ENCODE results near the gene SCGB3A1.

The SCGB3A1 gene

GRCh38 chr5:180591311-180591887 lies at the start of gene SCGB3A1:
Gene SCGB3A1 (minus strand): TSS chr5:180591499. CDS start chr5:180591462, 37 bp downstream.
- H3K4me3 ChIP-seq (ENCODE audit: low read depth, low read length) = peak within 1 kb of the TSS; percentile 67

GRCh38 chr5:180640611-180640860 lies 49.2 kb upstream of the SCGB3A1 start:
- no peak overlapping the region for H3K4me3 ChIP-seq (ENCODE audit: low read depth, low read length)
- H3K9me3 ChIP-seq (ENCODE audit: control insufficient read depth, insufficient read depth, low read depth, low read length) = no peaks in the 10 kb centered on the region
- H3K4me1 ChIP-seq (ENCODE audit: control insufficient read depth, insufficient read depth, low read length) = no peaks in the 10 kb centered on the region
- no peaks in the 10 kb centered on the region for H3K36me3 ChIP-seq (ENCODE audit: control insufficient read depth, insufficient read depth, low read length)
- H3K27me3 ChIP-seq (ENCODE audit: control insufficient read depth, insufficient read depth, low read length) = peaks cover 6% of the 10 kb centered on the region; the same call in 1 of the 2 replicates
- no peak overlapping the region for H3K27ac ChIP-seq (ENCODE audit: low read depth, low read length)
- H3K9ac ChIP-seq (ENCODE audit: low read length) = no peak overlapping the region

More at GRCh38 chr5:180591311-180591887, at the start of gene SCGB3A1:
- H3K36me3 ChIP-seq (ENCODE audit: control insufficient read depth, insufficient read depth, low read length) = no peaks in the 10 kb centered on the region
- H3K27ac ChIP-seq (ENCODE audit: low read depth, low read length) = no peak within 1 kb of the TSS
- H3K9me3 ChIP-seq (ENCODE audit: control insufficient read depth, insufficient read depth, low read depth, low read length) = no peaks in the 10 kb centered on the region
- no peak within 1 kb of the TSS for H3K9ac ChIP-seq (ENCODE audit: low read length)
- H3K27me3 ChIP-seq (ENCODE audit: control insufficient read depth, insufficient read depth, low read length) = peaks cover 75% of the 10 kb centered on the region
- H3K4me1 ChIP-seq (ENCODE audit: control insufficient read depth, insufficient read depth, low read length) = no peaks in the 10 kb centered on the region

GRCh38 chr5:180639741-180640610 lies 48.7 kb upstream of the SCGB3A1 start:
- Histone ChIP-seq H3K4me1 (ENCODE audit: control insufficient read depth, insufficient read depth, low read length) (no peaks in the 10 kb centered on the region), H3K9me3 (ENCODE audit: control insufficient read depth, insufficient read depth, low read depth, low read length) (no peaks in the 10 kb centered on the region), H3K27ac (ENCODE audit: low read depth, low read length) (no peak overlapping the region), H3K27me3 (ENCODE audit: control insufficient read depth, insufficient read depth, low read length) (peaks cover under 1% of the 10 kb centered on the region; the same call in 1 of the 2 replicates), H3K36me3 (ENCODE audit: control insufficient read depth, insufficient read depth, low read length) (no peaks in the 10 kb centered on the region), H3K9ac (ENCODE audit: low read length) (no peak overlapping the region), H3K4me3 (ENCODE audit: low read depth, low read length) (no peak overlapping the region)

- Histone ChIP-seq H3K9ac (ENCODE audit: low read length) (no peak overlapping the region), H3K4me3 (ENCODE audit: low read depth, low read length) (no peak overlapping the region), H3K4me1 (ENCODE audit: control insufficient read depth, insufficient read depth, low read length) (no peaks in the 10 kb centered on the region), H3K36me3 (ENCODE audit: control insufficient read depth, insufficient read depth, low read length) (no peaks in the 10 kb centered on the region), H3K27ac (ENCODE audit: low read depth, low read length) (no peak overlapping the region), H3K27me3 (ENCODE audit: control insufficient read depth, insufficient read depth, low read length) (no peaks in the 10 kb centered on the region; the same call in 1 of the 2 replicates), H3K9me3 (ENCODE audit: control insufficient read depth, insufficient read depth, low read depth, low read length) (no peaks in the 10 kb centered on the region)
These were observed 48.0 kb upstream of the SCGB3A1 start for GRCh38 chr5:180639287-180639686.

DNA sequence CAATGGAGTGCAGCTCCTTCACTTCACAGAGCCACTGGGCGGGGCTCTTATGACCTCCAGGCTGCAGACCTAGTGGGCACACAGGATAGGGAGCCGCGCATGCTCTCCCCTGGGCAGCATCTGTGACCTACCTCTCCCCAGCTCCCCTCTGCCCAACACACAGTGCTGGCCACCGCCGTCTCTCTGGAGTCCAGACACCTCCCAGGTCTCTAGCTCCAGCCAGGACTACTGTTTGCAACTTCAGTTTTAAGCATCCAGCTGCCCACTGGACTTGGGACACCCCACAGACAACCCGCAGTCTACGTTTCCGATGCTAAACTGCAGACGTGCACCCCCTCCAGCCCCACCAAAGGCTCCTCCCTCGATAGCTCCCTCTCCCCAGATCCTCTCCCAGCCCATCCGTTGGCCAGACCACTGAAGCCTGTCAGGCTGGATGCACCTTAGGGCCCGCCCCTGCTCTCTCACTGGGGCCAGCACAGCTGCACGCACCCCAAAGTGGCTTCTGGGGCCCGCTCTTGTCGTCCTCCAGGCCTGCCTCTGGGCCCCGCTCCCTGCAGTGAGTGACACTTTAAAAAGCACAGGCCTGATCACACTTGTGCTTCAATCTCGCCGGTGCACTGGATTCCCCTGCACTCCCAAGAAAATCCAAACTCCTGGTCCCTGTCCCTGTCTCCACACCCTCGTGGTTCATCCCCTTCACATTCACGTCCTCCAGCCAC lies 46.8 kb upstream of the SCGB3A1 start:
- H3K36me3 ChIP-seq (ENCODE audit: control insufficient read depth, insufficient read depth, low read length) = no peaks in the 10 kb centered on the region
- H3K9ac ChIP-seq (ENCODE audit: low read length) = no peak overlapping the region
- no peak overlapping the region for H3K27ac ChIP-seq (ENCODE audit: low read depth, low read length)
- no peaks in the 10 kb centered on the region for H3K27me3 ChIP-seq (ENCODE audit: control insufficient read depth, insufficient read depth, low read length)
- H3K4me3 ChIP-seq (ENCODE audit: low read depth, low read length) = no peak overlapping the region
- H3K4me1 ChIP-seq (ENCODE audit: control insufficient read depth, insufficient read depth, low read length) = no peaks in the 10 kb centered on the region
- no peaks in the 10 kb centered on the region for H3K9me3 ChIP-seq (ENCODE audit: control insufficient read depth, insufficient read depth, low read depth, low read length)

GRCh38 chr5:180636403-180637075 lies 45.2 kb upstream of the SCGB3A1 start:
- Histone ChIP-seq H3K27ac (ENCODE audit: low read depth, low read length) (no peak overlapping the region), H3K9ac (ENCODE audit: low read length) (no peak overlapping the region), H3K27me3 (ENCODE audit: control insufficient read depth, insufficient read depth, low read length) (no peaks in the 10 kb centered on the region), H3K9me3 (ENCODE audit: control insufficient read depth, insufficient read depth, low read depth, low read length) (no peaks in the 10 kb centered on the region), H3K4me1 (ENCODE audit: control insufficient read depth, insufficient read depth, low read length) (peaks cover 8% of the 10 kb centered on the region; the same call in 1 of the 2 replicates), H3K4me3 (ENCODE audit: low read depth, low read length) (no peak overlapping the region), H3K36me3 (ENCODE audit: control insufficient read depth, insufficient read depth, low read length) (no peaks in the 10 kb centered on the region)

DNA sequence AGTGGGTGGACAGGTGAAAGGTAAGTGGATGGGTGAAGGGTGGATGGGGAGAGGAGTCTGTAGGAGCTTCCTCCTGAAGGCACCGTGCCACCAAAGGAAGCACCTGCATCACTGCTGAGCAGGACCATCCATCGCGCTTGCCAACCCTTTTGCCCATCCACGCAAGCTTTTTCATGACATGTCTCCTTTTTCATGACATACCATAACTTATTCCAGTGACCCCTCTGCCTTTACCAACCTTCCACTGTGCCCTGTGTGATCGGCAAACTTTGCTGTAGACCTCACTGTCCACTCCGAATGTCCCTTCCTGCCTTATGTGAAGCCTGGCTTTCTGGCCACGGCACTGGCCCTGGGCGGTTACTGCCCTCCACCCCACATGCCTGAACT lies 44.7 kb upstream of the SCGB3A1 start:
- no peaks in the 10 kb centered on the region for H3K36me3 ChIP-seq (ENCODE audit: control insufficient read depth, insufficient read depth, low read length)
- H3K4me1 ChIP-seq (ENCODE audit: control insufficient read depth, insufficient read depth, low read length) = peaks cover 8% of the 10 kb centered on the region; the same call in 1 of the 2 replicates
- H3K9ac ChIP-seq (ENCODE audit: low read length) = no peak overlapping the region
- H3K27me3 ChIP-seq (ENCODE audit: control insufficient read depth, insufficient read depth, low read length) = no peaks in the 10 kb centered on the region
- H3K4me3 ChIP-seq (ENCODE audit: low read depth, low read length) = no peak overlapping the region
- no peak overlapping the region for H3K27ac ChIP-seq (ENCODE audit: low read depth, low read length)
- H3K9me3 ChIP-seq (ENCODE audit: control insufficient read depth, insufficient read depth, low read depth, low read length) = no peaks in the 10 kb centered on the region

GRCh38 chr5:180633283-180634177 lies 42.2 kb upstream of the SCGB3A1 start:
- H3K27me3 ChIP-seq (ENCODE audit: control insufficient read depth, insufficient read depth, low read length) = no peaks in the 10 kb centered on the region
- H3K9me3 ChIP-seq (ENCODE audit: control insufficient read depth, insufficient read depth, low read depth, low read length) = no peaks in the 10 kb centered on the region
- no peaks in the 10 kb centered on the region for H3K36me3 ChIP-seq (ENCODE audit: control insufficient read depth, insufficient read depth, low read length)
- no peak overlapping the region for H3K9ac ChIP-seq (ENCODE audit: low read length)
- no peak overlapping the region for H3K27ac ChIP-seq (ENCODE audit: low read depth, low read length)
- H3K4me1 ChIP-seq (ENCODE audit: control insufficient read depth, insufficient read depth, low read length) = peaks cover 8% of the 10 kb centered on the region; the same call in 1 of the 2 replicates
- H3K4me3 ChIP-seq (ENCODE audit: low read depth, low read length) = no peak overlapping the region

DNA sequence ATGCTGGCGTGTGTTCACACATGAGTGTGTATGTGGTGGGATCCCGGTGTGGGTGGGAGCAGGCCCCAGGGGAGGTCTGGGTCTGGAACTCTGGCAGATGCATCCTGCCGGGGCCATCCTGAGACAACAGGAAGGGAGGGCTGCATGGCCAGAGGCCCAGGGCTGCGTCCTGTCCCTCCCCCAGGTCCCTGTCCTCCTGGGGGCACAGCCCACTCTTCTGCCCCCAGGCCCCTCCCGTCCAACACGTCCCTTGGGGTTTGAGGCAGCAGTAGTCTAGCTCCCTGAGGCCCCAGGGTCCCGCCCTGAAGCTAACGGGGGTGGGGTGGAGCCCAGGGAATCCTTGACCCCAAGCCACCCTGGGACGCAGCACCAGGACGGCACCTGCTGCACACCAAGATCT lies 41.5 kb upstream of the SCGB3A1 start:
- no peaks in the 10 kb centered on the region for H3K36me3 ChIP-seq (ENCODE audit: control insufficient read depth, insufficient read depth, low read length)
- H3K27me3 ChIP-seq (ENCODE audit: control insufficient read depth, insufficient read depth, low read length) = no peaks in the 10 kb centered on the region
- H3K4me1 ChIP-seq (ENCODE audit: control insufficient read depth, insufficient read depth, low read length) = peaks cover 8% of the 10 kb centered on the region; the same call in 1 of the 2 replicates
- no peaks in the 10 kb centered on the region for H3K9me3 ChIP-seq (ENCODE audit: control insufficient read depth, insufficient read depth, low read depth, low read length)
- no peak overlapping the region for H3K4me3 ChIP-seq (ENCODE audit: low read depth, low read length)
- H3K27ac ChIP-seq (ENCODE audit: low read depth, low read length) = no peak overlapping the region
- H3K9ac ChIP-seq (ENCODE audit: low read length) = no peak overlapping the region
